Right lobe of liver (tissue), 4 donors: Measurements from ENCODE around the gene FAM228B.

Experiments used
- CTCF ChIP-seq, 4 donors: fragments of 200-600 bp in 3 of 4; fragments of 450-650 bp in 1 of 4; IDR thresholded peaks; one replicate each; pipeline versions ENCODE4 v1.5.1 to v1.8.0; 2016 to 2022; ENCODE audit warnings: antibody characterized with exemption in 4 of 4, mild to moderate bottlenecking in 2 of 4
- POLR2A ChIP-seq: fragments of 450-650 bp; IDR thresholded peaks from one replicate; pipeline ENCODE4 v1.6.1; 2017; ENCODE audit warnings: antibody characterized with exemption, mild to moderate bottlenecking
- donor health status: DM: no; HTN: no; CAD: no.
- donor health status: DM: no; HTN: no; CAD: no.
- donor health status: DM: no; HTN: yes; CAD: no.

- TF ChIP-seq CTCF (IDR thresholded peaks at IDR 0.05): no peak
- TF ChIP-seq POLR2A: no peak
Measured at GRCh38 chr2:24181849-24182248, 58.6 kb downstream of the FAM228B start.
